ENCODE results near the gene ESR2.

GRCh38 chr14:64091217-64091616, 203.0 kb downstream of the ESR2 start:
- TF ChIP-seq HNF4G (IDR thresholded peaks at IDR 0.05) = no peak
- no peak for TF ChIP-seq FOXA1 (IDR thresholded peaks at IDR 0.05)
- TF ChIP-seq, protein P1, sequence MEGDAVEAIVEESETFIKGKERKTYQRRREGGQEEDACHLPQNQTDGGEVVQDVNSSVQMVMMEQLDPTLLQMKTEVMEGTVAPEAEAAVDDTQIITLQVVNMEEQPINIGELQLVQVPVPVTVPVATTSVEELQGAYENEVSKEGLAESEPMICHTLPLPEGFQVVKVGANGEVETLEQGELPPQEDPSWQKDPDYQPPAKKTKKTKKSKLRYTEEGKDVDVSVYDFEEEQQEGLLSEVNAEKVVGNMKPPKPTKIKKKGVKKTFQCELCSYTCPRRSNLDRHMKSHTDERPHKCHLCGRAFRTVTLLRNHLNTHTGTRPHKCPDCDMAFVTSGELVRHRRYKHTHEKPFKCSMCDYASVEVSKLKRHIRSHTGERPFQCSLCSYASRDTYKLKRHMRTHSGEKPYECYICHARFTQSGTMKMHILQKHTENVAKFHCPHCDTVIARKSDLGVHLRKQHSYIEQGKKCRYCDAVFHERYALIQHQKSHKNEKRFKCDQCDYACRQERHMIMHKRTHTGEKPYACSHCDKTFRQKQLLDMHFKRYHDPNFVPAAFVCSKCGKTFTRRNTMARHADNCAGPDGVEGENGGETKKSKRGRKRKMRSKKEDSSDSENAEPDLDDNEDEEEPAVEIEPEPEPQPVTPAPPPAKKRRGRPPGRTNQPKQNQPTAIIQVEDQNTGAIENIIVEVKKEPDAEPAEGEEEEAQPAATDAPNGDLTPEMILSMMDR (IDR thresholded peaks at IDR 0.05; ENCODE audit: low read depth, low read length, missing input control) = no peak
- TF ChIP-seq, protein P2, sequence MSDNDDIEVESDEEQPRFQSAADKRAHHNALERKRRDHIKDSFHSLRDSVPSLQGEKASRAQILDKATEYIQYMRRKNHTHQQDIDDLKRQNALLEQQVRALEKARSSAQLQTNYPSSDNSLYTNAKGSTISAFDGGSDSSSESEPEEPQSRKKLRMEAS (IDR thresholded peaks at IDR 0.05) = no peak
- TF ChIP-seq SP1 (IDR thresholded peaks at IDR 0.05) = no peak
- no peak for TF ChIP-seq EGR1 (IDR thresholded peaks at IDR 0.05; ENCODE audit: low read depth in 2 of 2)

Data from liver (tissue), 3 donors.